ENCODE results near the gene NFKB2.

DNA sequence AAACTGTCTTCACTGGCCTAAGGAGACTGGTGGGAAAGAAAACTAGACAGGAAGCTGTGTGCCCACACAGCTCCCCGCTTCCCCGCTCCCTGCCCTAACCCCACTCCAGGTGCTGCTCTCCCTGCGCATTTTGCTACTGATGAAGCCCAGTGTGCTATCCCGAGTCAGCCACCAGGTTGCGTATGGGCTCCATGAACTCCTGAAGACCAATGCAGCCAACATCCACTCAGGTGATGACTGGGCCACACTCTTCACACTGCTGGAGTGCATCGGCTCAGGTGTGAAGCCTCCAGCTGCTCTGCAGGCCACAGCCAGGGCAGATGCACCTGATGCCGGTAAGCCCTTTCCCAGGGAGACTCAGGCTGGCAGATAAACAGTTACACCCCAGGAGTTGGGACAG is 20.3 kb upstream of the NFKB2 start:
- TF ChIP-seq SIN3A (IDR thresholded peaks at IDR 0.05; ENCODE audit: borderline replicate concordance, insufficient read depth, low read length) (no peak), REST (IDR thresholded peaks at IDR 0.05; ENCODE audit: insufficient read depth in 1 of 2, low read depth in 2 of 2, low read length in 2 of 2) (no peak)
